HG02623 (cell line): ENCODE results near the gene DNAJA2.

Experiments used
- ATAC-seq: cut with Tn5 transposase; IDR thresholded peaks from one replicate; pipeline ENCODE4 v1.9.1; 2021; ENCODE audit warnings: moderate library complexity; ENCODE audit not compliant: unreplicated experiment

The DNAJA2 gene

GRCh38 chr16:46906360-46907060 lies 67.0 kb downstream of the DNAJA2 start:
- no peak for ATAC-seq
